NCI-H2227 (cell line): ENCODE results near the gene DENND6B.
"Not testable (repeated sequence)": the region's sequence is repeated elsewhere in the genome, so short reads cannot be mapped to it uniquely, and the experiment has no call there.

ENCODE experiments used
- DNase-seq: peaks from one replicate; lab custom pipeline; 2025; ENCODE audit not compliant: unreplicated experiment; lab: John Stamatoyannopoulos, UW

The DENND6B gene, protein sequence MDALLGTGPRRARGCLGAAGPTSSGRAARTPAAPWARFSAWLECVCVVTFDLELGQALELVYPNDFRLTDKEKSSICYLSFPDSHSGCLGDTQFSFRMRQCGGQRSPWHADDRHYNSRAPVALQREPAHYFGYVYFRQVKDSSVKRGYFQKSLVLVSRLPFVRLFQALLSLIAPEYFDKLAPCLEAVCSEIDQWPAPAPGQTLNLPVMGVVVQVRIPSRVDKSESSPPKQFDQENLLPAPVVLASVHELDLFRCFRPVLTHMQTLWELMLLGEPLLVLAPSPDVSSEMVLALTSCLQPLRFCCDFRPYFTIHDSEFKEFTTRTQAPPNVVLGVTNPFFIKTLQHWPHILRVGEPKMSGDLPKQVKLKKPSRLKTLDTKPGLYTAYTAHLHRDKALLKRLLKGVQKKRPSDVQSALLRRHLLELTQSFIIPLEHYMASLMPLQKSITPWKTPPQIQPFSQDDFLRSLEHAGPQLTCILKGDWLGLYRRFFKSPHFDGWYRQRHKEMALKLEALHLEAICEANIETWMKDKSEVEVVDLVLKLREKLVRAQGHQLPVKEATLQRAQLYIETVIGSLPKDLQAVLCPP

DNA sequence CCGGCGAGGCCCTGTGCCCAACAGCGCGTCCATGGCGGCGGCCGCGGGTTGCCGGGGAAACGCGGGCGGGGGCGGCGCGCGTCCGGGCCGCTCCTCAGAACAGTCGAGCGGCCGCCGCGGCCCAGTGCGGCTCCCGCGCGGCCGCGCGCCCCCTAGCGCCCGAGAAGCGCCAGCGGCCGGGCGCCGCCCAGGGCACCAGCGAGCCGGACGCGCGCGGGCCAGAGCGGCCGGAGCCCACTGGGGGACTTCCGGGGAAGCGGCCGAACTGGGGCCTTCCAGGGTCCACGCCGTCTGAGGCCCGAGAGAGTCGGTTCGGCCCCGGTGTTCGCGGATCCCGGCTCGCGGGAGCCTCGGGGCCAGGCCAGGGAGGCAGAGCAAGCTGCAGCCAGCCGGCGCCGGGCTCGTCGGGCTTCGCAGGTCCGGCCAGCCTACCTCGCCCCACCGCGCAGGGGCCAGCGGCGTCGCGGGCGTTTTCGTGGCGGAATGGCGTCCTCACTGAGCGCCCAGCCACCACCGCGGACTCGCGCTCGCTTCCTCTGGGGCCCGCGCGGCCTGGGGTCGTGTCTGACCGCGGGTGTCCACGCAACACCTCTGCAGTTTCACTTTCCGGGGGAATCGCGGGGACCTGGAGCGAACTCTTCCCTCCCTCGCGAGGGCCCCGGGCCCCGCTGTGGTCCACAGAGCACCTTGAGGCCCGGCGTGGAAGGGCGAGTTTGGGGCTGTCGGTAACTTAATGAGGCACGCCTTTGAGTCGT lies at the start of gene DENND6B:
TSS of gene DENND6B (minus strand) at position 57 of the 755 bp plus-strand sequence. CDS start at position 33, 24 bp downstream.
- peak; percentile 87 for DNase-seq

DNA sequence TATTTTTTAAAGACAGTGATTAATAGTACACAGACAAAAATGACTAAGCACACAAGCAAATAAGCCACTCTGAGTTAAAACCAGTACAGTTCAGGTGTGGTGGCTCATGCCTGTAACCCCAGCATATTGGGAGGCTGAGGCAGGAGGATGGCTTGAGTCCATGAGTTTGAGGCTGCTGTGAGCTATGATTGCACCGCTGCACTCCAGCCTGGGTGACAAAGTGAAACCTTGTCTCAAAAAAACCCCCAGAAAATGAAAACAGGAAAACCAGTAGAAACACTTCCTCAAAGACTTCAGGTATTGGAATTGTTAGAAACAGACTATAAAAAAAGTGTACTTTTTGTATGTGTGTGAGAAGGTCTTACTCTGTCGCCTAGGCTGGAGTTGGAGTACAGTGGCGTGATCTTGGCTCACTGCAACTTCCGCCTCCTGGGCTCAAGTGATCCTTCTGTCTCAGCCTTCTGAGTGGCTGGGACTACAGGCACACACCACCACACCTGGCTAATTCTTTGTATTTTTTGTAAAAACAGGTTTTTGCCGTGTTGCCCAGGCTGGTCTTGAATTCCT lies 49.4 kb upstream of the DENND6B start:
- no peak for DNase-seq

DNA sequence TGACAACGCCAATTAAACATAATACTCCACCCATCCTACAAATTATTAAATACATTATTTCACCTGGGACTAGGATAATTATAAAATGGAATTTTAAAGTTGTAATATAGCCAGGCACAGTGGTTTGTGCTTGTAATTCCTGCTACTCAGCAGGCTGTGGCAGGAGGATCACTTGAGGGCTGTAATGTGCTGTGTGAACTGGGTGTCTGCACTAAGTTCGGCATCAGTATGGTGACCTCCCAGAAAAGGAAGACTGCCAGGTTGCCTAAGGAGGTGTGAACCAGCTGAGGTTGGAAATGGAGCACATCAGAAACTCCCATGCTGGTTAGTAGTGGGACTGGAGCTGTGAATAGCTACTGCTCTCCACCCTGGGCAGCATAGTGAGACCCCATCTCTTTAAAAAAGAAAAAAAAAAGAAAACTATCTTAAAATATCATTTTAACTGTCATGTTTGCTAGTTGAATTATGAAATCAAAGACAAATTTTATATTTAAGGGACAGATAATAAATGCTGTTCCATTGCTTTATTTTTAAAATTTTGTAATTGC lies 44.4 kb upstream of the DENND6B start:
- DNase-seq: no peak

DNA sequence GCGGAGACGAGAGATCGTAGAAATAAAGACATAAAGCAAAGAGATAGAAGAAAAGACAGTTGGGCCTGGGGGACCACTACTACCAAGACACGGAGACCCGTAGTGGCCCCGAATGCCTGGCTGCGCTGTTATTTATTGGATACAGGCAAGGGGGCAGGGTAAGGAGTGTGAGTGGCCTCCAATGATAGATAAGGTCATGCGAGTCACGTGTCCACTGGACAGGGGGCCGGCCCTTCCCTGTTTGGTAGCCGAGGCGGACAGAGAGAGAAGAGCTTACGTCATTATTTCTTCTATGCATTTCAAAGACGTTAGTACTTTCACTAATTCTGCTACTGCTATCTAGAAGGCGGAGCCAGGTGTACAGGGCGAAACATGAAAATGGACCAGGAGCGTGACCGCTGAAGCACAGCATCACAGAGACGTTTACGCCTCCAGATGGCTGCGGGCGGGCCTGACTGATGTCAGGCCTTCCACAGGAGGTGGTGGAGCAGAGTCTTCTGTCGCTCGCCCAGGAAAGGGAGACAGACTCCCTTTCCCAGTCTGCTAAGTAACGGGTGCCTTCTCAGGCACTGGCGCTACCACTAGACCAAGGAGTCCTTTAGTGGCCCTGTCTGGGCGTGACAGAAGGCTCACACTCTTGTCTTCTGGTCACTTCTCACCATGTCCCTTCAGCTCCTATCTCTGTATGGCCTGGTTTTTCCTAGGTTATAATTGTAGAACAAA lies 41.1 kb upstream of the DENND6B start:
- DNase-seq: no peak

DNA sequence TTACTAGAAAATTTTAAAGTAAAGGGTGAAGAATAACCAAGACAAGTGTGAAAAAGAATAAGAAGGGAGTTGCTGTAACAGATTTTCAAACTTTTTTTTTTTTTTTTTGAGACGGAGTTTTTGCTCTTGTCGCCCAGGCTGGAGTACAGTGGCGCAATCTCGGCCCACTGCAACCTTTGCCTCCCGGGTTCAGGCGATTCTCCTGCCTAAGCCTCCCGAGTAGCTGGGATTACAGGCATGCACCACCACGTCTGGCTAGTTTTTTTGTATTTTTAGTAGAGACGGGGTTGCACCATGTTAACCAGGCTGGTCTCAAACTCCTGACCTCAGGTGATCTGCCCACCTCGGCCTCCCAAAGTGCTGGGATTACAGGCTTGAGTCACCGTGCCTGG lies 37.0 kb upstream of the DENND6B start:
- not testable (repeated sequence) for DNase-seq

DNA sequence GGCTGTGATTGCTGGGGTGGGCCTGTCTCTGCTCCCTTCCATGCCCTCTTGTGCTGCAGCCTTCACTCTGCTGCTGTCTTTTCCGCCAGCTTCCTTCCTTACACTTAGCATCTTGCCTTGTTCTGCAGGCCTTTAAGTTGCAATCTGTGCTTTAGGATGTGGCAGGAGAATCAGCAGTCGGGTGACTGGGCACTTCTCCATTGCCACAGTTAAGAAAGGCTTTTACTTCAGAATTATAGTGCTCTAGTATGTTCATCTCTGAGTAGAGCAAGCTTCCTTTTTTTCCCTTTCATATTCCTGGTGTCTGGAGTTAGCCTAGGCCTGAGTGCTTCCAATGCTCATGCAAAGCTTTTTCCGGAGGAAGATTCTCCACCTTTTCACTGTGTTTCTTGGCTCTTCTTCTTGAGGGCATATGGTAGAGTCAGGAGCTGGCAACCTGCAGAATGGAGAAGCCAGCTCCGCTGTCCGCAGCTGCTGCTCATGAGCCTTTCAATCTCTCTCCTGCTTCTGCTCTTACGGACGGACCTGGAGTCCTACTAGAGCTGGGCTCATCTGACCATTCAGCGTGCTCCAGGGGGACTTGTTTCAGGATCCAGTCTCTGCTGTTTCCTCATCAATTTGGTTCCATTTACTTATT lies 36.5 kb upstream of the DENND6B start:
- DNase-seq: no peak

DNA sequence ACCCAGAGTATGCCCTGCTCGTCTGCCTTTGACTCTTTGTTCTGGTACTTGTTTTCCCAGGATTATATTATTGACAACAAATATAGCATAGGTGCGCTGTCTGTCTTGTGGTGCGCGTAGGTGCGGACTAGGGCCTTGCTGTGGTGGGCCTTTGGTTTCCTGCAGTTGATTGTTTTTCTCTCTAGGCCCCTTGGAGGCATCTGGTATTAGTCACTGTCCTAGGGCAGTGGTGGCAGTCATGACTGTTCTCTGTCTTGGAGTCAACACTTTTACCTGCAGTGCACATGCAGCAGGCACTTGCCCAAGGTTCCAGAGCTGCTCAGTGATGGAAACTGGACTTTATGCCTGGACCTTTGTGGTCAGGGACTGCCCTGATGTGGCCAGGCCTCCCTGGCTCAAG lies 34.9 kb upstream of the DENND6B start:
- no peak for DNase-seq

DNA sequence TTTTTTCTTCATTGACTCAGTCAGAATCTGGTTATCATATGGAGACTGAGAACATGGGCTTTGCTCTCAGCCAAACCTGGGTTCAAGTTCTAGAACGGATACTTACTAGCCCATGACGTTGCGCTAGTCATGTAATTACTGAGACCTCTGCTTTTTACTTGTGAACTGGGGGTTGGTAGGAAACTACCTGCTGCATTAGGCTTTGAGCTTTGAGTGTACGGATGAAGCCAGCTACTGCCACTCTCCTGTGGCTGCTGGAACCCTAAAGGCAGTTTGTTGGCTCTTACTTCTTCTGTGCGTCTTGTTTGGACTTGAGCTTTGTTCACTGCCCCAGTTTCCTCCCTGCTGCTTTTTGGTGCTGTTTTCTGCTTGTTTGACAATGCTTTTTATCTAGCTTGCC lies 34.4 kb upstream of the DENND6B start:
- no peak for DNase-seq

DNA sequence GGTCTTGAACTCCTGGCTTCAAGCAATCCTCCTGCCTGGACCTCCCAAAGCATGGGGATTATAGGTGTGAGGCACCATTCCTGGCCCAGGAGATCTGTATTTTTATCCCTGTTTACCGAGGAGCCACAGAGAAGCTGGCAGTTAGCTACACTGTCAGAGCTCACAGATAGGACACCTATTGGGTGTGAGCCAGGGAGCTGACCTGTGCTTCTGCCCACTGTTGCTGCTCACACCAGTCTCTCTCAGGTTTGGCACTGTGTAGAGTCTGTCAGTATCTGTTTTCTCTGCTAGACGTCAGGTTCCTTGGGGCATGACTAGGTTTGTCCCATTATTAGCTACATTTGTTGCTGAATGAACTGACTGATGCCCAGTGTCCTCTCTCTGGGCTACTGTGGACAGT lies 33.8 kb upstream of the DENND6B start:
- DNase-seq: no peak

DNA sequence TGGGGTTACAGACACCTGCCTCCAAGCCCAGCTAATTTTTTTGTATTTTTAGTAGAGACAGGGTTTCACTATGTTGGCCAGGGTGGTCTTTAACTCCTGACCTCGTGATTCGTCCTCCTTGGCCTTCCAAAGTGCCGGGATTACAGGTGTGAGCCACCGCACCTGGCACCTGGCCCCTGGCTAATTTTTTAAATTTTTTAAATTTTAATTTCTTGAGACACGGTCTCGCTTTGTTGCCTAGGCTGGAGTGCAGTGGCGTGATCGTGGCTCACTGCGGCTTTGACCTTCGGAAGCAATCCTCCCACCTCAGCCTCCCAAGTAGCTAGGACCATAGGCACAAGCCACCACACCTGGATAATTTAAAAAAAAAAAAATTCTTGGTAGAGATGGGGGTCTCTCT lies 30.9 kb upstream of the DENND6B start:
- DNase-seq: no peak

DNA sequence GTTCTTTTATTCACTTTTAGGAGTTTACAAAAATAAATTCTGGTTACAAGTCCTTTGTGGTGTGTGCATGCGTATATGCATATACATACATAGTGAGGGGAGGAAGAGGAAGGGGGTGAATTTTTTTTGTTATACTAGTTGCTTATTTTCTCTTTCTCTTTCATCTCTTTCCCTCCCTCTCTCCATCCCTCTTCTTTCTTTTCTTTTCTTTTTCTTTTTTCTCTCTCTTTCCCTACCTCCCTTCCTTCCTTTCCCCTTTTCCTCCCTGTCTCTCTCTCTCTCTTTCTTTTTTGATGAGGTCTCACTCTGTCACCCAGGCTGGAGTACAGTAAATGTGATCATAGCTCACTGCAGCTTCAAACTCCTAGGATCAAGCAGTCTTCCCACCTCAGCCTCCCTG lies 30.4 kb upstream of the DENND6B start:
- DNase-seq: no peak

DNA sequence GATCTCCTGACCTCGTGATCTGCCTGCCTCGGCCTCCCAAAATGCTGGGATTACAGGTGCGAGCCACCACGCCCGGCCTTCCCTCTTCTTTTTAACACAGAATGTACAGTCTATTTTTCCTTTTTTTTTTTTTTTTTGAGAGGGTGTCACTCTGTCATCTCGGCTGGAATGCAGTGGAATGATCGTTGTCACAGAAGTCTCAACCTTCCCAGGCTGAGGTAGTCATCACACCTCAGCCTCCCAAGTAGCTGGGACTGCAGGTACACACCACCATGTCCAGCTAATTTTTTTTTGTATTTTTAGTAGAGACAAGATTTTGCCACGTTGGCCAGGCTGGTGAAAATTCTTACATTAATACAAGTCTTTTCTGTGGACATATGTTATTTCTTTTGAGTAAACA lies 29.4 kb upstream of the DENND6B start:
- DNase-seq: no peak

DNA sequence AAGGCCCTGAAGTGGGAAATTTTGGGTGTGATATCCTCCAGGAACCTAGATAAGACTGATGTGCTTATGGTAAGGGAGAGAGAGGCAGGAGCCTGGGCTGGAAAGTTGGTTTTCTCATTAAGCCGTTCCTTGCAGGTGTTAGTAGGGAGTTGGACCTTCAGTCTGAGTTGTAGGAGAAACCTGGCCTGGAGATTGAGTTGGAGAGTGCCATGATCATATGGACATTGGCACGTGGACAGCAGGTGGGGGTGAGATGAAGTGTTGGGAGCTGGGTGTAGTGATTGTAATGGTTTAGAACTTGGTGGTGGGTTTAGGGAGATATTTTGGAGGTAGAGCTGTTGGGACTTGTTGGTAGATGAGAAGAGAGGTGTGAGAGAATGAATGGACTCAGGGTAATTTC lies 21.2 kb upstream of the DENND6B start:
- DNase-seq: no peak

DNA sequence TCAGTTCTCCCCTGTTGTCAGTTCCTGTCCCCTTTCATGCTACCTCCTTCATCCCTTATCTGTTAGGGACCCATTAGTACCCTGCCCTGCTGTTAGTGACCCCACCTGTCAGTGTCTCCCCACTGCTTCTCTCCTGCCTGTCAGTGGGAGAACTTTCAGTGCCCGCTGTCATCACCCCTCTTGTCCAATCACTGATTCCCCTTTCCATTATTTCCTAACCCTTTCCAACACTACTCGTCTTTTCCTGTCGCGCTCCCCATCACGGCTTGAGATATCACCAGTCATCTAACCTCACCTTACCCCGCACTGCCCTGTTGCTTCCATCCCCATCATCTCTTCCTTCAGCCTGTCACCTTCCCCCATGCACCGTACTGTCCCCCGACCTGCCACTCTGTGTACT lies 20.3 kb upstream of the DENND6B start:
- no peak for DNase-seq

DNA sequence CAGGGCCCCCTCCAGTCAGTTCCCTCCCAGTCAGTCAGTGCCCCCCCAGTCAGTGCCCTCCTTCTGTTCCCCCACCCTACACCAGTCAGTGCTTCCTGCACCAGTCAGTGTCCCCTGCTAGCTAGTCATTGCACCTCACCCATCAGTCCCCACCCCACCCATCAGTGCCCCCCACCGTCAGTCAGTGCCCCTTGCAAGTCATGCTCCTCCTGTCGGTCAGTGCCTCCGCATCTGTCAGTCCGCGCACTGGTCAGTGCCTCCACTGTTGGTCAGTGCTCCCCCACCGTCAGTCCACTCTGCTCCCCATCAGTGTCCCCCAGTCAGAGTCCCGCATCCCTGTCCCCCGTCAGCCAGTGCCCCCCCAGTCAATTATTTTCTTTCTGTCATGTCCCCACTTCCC lies 19.7 kb upstream of the DENND6B start:
- no peak for DNase-seq

DNA sequence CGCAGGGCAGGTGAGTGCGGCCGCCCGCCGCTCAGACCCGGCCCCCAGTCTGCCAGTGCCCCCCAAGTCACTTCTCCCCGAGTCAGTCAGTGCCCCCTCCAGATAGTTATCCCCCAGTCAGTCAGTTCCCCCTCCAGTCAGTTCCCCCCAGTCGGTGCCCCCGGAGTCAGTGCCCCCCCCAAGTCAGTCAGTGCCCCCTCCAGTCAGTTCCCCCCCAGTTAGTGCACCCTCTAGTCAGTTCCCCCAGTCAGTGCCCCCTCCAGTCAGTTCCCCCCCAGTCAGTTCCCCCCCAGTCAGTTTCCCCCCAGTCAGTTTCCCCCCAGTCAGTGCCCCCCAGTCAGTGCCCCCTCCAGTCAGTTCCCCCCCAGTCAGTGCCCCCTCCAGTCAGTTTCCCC lies 16.7 kb upstream of the DENND6B start:
- DNase-seq: no peak

DNA sequence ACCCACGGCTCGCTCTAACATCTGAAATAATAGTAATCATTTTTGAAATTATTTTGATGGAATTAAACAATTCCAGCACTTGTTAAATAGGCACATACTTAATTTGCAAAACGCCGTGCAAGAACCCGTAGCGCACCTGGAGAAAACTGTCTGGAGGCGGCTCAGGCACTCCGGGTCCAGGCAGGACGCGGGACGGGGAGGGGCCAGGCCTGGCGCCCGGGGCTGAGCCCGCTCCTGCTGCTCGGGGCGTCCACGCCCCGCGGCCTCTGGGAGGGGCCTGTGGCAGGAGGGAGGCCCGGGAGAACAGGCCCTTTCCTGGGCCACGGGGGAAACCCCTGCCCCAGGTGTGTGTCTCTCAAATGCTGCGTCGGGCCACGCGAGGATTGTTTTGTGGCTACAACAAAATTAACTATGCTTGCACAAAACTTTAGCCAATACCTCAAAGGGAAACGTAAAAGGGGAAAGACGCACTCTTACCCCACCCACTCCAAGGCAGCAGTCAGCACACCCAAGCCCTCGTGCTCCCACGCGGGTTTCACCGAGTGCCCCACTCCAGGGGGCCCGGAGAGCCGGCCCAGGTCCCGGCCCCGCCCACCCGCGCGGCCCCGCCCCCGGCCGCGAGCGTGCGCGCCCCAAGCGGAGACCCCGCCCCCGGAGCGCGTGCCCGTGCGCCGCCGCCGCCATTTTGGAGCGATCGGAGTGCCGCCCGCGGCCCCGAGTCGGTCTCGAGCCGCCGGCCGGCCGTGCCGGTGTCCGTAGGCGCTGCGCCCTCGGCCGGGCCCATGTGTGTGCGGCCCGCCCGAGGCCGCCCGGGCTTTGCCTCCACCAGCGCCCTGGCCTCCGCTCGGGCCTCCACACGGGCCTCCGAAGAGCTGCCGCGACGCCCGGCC lies 16.1 kb upstream of the DENND6B start, which contains the start of gene PPP6R2:
TSS of gene PPP6R2 (plus strand) at position 677 of the 890 bp plus-strand sequence. CDS start 50,582 bp downstream, outside the sequence.
- DNase-seq: peak; percentile 75

DNA sequence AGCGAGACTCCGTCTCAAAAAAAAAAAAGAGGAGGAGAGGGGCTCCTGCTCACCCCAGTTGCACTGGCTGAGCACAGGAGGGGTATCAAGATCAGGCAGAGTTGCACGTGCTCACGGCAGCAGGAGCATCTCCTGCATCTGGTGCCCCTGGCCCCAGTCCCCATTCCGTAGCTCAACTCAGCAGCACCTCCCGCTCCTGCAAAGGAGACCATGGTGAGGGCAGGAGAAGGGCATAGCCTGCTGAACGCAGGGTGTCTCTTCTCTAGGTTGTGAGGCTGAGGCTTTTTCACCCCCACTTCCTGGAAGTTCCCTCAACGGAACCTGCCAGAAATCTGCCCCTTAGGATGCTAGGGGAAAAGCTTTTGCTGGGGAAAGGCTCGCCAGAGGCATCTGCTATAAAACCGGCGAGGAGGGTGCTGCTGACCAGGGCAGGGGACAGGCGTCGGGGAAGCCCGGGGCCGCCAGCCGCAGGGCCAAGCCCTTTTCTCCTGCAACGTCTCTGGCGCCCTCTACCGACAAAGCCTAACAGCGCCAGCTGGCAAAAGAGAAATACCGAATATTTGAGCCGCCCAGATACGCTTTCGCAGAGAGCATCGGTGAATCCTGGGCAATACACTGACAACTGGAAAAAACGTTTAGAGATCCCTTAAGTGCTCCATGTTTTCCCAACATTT lies 15.3 kb upstream of the DENND6B start:
- peak; percentile 90 for DNase-seq
